ENCODE measurements around the gene GLRX3.

Gene GLRX3

DNA sequence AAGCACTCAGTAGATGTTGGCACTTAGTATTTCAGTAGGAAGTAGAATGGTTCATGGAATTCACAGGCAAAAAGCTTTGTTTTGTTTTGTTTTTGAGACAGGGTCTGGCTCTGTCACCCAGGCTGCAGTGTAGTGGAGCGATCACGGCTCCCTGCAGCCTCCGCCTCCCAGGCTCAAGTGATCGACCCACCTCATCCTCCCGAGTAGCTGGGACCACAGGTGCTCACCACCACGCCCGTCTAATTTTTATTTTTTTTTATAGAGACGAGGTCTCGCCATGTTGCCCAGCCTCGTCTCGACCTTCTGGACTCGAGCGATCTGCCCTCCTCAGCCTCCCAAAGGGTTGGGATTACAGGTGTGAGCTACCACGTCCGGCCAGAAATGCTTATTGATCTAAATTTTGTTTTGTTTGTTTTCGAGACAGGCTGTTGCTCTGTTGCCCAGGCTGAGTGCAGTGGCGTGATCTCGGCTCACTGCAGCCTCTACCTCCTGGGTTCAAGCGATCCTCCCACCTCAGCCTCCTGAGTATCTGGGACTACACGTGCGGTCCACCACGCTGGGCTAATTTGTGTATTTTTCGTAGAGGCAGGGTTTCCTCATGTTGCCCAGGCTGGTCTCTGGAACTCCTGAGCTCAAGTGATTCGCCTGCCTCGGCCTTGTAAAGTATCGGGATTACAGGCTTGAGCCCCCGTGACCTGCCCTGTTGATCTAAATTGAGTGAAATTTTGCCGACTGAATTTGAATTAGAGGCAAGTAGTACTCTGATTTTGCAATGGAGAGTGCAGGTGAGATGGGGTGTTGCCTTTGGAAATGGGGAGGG is 1.7 kb downstream of the GLRX3 start:
- no peaks in the 10 kb centered on the region for H3K36me3 ChIP-seq (ENCODE audit: control insufficient read depth, insufficient read depth, low read length)
- peaks cover 5% of the 10 kb centered on the region; the same call in 1 of the 2 replicates for H3K4me1 ChIP-seq (ENCODE audit: control insufficient read depth, insufficient read depth, low read length)
- no peak overlapping the region for H3K27ac ChIP-seq (ENCODE audit: low read length)
- DNase-seq (ENCODE audit: low read depth, low spot score), result no peak
- H3K4me3 ChIP-seq (ENCODE audit: low read length), result no peak overlapping the region; the same call in 1 of the 2 replicates
- no peaks in the 10 kb centered on the region for H3K9me3 ChIP-seq (ENCODE audit: control insufficient read depth, insufficient read depth, low read length)
- no peaks in the 10 kb centered on the region for H3K27me3 ChIP-seq (ENCODE audit: control insufficient read depth, insufficient read depth, low read length)
- no CpG with 5 or more reads among the region's 28 CpGs for WGBS (ENCODE audit: insufficient coverage, insufficient read length)

DNA sequence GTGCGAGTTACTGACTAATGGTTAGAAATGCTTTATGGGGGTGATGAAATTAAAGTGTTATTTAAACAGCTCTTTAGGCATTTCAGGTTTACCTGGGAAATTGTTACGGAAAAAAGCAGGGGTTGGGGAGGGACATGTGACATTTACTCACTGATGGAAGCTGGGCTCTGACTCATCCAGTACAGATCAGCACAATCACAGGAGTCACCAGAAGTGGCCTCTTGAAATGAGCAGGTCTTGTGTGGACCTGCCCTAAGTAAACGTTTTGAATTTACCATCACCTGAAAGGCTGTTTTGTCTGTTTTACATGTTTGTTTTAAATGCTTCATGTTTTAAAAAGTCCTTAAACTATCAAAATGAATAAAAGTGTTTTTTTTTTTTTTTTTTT is 2.3 kb downstream of the GLRX3 start:
- Histone ChIP-seq H3K36me3 (ENCODE audit: control insufficient read depth, insufficient read depth, low read length) (no peaks in the 10 kb centered on the region), H3K4me1 (ENCODE audit: control insufficient read depth, insufficient read depth, low read length) (peaks cover 5% of the 10 kb centered on the region; the same call in 1 of the 2 replicates), H3K9me3 (ENCODE audit: control insufficient read depth, insufficient read depth, low read length) (no peaks in the 10 kb centered on the region), H3K27me3 (ENCODE audit: control insufficient read depth, insufficient read depth, low read length) (no peaks in the 10 kb centered on the region), H3K27ac (ENCODE audit: low read length) (no peak overlapping the region), H3K4me3 (ENCODE audit: low read length) (no peak overlapping the region)
- DNase-seq (ENCODE audit: low read depth, low spot score), result no peak
- no CpG with 5 or more reads among the region's 3 CpGs for WGBS (ENCODE audit: insufficient coverage, insufficient read length)

DNA sequence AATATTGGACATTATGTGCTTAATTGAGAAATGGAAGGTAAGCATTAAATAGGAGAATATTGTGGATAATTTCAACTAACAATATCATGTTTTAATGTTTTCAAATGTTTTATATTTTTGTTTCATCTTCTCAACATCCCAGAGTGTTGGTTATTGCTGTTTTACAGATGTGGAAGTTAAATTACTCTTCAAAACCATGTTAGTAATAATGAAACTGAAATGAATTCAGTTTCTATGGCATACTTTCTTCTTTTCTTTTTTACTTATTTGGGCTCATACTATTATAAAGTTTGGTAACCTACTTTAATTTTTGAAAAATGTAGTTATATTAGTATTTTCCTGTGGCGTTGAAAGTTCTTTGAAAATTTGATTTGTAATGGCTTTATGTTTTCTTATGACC is 4.2 kb downstream of the GLRX3 start:
- no peak overlapping the region for H3K27ac ChIP-seq (ENCODE audit: low read length)
- H3K36me3 ChIP-seq (ENCODE audit: control insufficient read depth, insufficient read depth, low read length), result no peaks in the 10 kb centered on the region

DNA sequence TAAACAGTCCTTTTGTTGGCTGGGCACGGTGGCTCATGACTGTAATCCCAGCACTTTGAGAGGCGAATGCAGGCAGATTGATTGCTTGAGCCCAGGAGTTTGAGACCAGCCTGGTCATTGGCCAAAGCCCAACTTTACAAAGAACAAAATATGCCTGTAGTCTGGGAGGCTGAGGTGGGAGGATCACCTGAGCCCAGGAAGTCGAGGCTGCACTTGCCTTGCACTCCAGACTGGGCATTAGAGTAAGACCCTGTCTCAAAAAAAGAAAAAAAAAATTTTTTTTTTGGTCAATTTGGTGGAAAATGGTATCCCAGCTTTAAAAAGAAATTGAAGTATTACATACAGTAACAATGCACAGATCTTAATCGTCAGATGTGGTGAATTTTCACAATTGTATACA is 4.8 kb downstream of the GLRX3 start:
- no peak for DNase-seq (ENCODE audit: low read depth, low spot score)
- H3K9me3 ChIP-seq (ENCODE audit: control insufficient read depth, insufficient read depth, low read length), result no peaks in the 10 kb centered on the region
- H3K27me3 ChIP-seq (ENCODE audit: control insufficient read depth, insufficient read depth, low read length), result no peaks in the 10 kb centered on the region
- peaks cover under 1% of the 10 kb centered on the region; the same call in 1 of the 2 replicates for H3K36me3 ChIP-seq (ENCODE audit: control insufficient read depth, insufficient read depth, low read length)
- no peak overlapping the region for H3K4me3 ChIP-seq (ENCODE audit: low read length)
- WGBS (ENCODE audit: insufficient coverage, insufficient read length), result no CpG with 5 or more reads among the region's 4 CpGs
- H3K27ac ChIP-seq (ENCODE audit: low read length), result no peak overlapping the region
- H3K4me1 ChIP-seq (ENCODE audit: control insufficient read depth, insufficient read depth, low read length), result 0 out of 2 replicates have a peak, but pooled peaks cover 3% of the 10 kb centered on the region

More for the DNA sequence above, 4.2 kb downstream of the GLRX3 start:
- no peak for DNase-seq (ENCODE audit: low read depth, low spot score)
- Histone ChIP-seq H3K4me1 (ENCODE audit: control insufficient read depth, insufficient read depth, low read length) (peaks cover 5% of the 10 kb centered on the region; the same call in 1 of the 2 replicates), H3K9me3 (ENCODE audit: control insufficient read depth, insufficient read depth, low read length) (no peaks in the 10 kb centered on the region), H3K27me3 (ENCODE audit: control insufficient read depth, insufficient read depth, low read length) (no peaks in the 10 kb centered on the region), H3K4me3 (ENCODE audit: low read length) (no peak overlapping the region)
- WGBS (ENCODE audit: insufficient coverage, insufficient read length), result no CpG with 5 or more reads among the region's 1 CpG

DNA sequence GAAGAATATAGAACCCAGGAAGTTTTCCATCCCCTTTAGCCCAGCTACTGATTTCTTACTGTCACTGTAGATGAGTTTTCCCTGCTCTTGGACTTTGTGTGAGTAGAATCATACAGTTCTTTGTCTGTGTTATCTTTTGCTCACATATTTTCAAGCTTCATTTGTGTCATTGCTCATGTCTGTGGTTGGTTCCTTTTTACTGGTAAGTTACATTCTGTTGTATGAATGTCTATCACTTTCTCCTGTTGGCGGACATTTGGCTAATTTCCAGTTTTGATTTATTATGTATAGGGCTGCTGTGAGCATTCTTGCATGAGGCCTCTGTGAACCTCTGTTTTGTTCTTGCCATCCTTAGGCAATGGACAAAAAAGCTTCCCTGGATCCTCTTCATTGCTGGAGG is 5.3 kb downstream of the GLRX3 start:
- no peaks in the 10 kb centered on the region for H3K9me3 ChIP-seq (ENCODE audit: control insufficient read depth, insufficient read depth, low read length)
- no peak overlapping the region for H3K4me3 ChIP-seq (ENCODE audit: low read length)
- DNase-seq (ENCODE audit: low read depth, low spot score), result no peak
- no peak overlapping the region for H3K27ac ChIP-seq (ENCODE audit: low read length)
- no CpG with 5 or more reads among the region's 1 CpG for WGBS (ENCODE audit: insufficient coverage, insufficient read length)
- H3K36me3 ChIP-seq (ENCODE audit: control insufficient read depth, insufficient read depth, low read length), result peaks cover 4% of the 10 kb centered on the region; the same call in 1 of the 2 replicates
- H3K4me1 ChIP-seq (ENCODE audit: control insufficient read depth, insufficient read depth, low read length), result 0 out of 2 replicates have a peak, but pooled peaks cover 3% of the 10 kb centered on the region
- no peaks in the 10 kb centered on the region for H3K27me3 ChIP-seq (ENCODE audit: control insufficient read depth, insufficient read depth, low read length)

DNA sequence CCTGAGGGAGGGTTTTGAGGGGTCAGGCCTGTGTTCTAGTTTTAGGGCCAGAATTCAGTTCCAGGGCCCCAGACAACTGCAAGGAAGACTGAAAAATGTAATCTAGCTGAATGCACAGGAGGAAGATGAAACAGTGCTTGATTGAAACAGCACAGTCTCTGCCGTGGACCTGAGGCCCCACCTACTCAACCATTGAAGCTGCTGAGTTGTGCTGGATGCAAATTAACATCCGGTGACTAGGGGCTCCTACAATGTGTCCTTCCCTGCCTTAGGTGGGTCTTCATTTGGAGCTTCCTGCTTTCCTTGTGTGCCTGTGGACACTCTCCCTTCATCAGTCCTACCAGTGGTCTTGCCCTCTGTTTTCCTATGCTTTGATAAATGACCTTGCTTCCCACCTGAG is 5.7 kb downstream of the GLRX3 start:
- H3K27ac ChIP-seq (ENCODE audit: low read length), result no peak overlapping the region
- H3K4me1 ChIP-seq (ENCODE audit: control insufficient read depth, insufficient read depth, low read length), result 0 out of 2 replicates have a peak, but pooled peaks cover 3% of the 10 kb centered on the region

DNA sequence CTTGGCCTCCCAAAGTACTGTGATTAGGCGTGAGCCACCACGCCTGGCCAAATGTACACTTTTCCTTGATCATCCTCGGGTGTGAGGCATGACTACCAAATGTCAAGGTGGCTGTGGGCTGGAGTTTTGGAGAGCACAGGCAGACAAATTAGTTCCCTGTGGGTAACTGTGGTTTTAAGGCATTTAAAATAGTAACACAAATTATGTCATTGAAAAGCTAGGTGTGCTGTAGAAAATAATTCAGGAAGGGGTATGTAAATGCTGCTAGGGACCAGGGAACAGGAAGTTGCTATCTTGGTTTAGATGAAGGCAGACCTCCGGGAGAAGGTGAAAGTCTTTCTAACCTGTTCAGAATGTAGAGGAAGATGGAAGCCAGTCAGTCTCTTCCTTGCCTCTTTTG is 9.9 kb downstream of the GLRX3 start:
- peaks cover 6% of the 10 kb centered on the region; the same call in 1 of the 2 replicates for H3K36me3 ChIP-seq (ENCODE audit: control insufficient read depth, insufficient read depth, low read length)
- 0 out of 2 replicates have a peak, but pooled peaks cover 3% of the 10 kb centered on the region for H3K4me1 ChIP-seq (ENCODE audit: control insufficient read depth, insufficient read depth, low read length)
- no peak for DNase-seq (ENCODE audit: low read depth, low spot score)
- H3K27me3 ChIP-seq (ENCODE audit: control insufficient read depth, insufficient read depth, low read length), result no peaks in the 10 kb centered on the region
- no peaks in the 10 kb centered on the region for H3K9me3 ChIP-seq (ENCODE audit: control insufficient read depth, insufficient read depth, low read length)
- no peak overlapping the region for H3K4me3 ChIP-seq (ENCODE audit: low read length)
- WGBS (ENCODE audit: insufficient coverage, insufficient read length), result no CpG with 5 or more reads among the region's 4 CpGs
- H3K27ac ChIP-seq (ENCODE audit: low read length), result no peak overlapping the region

More for the DNA sequence above, 5.7 kb downstream of the GLRX3 start:
- Histone ChIP-seq H3K36me3 (ENCODE audit: control insufficient read depth, insufficient read depth, low read length) (peaks cover 4% of the 10 kb centered on the region; the same call in 1 of the 2 replicates), H3K27me3 (ENCODE audit: control insufficient read depth, insufficient read depth, low read length) (no peaks in the 10 kb centered on the region), H3K4me3 (ENCODE audit: low read length) (no peak overlapping the region), H3K9me3 (ENCODE audit: control insufficient read depth, insufficient read depth, low read length) (no peaks in the 10 kb centered on the region)
- no peak for DNase-seq (ENCODE audit: low read depth, low spot score)
- no CpG with 5 or more reads among the region's 2 CpGs for WGBS (ENCODE audit: insufficient coverage, insufficient read length)

GRCh38 chr10:130159192-130159794 is 23.1 kb downstream of the GLRX3 start:
- WGBS (ENCODE audit: insufficient coverage, insufficient read length), result no CpG with 5 or more reads among the region's 2 CpGs
- DNase-seq (ENCODE audit: low read depth, low spot score), result no peak
- Histone ChIP-seq H3K4me3 (ENCODE audit: low read length) (no peak overlapping the region), H3K36me3 (ENCODE audit: control insufficient read depth, insufficient read depth, low read length) (peaks cover 4% of the 10 kb centered on the region; the same call in 1 of the 2 replicates), H3K4me1 (ENCODE audit: control insufficient read depth, insufficient read depth, low read length) (no peaks in the 10 kb centered on the region; the same call in 1 of the 2 replicates), H3K9me3 (ENCODE audit: control insufficient read depth, insufficient read depth, low read length) (no peaks in the 10 kb centered on the region), H3K27ac (ENCODE audit: low read length) (no peak overlapping the region), H3K27me3 (ENCODE audit: control insufficient read depth, insufficient read depth, low read length) (no peaks in the 10 kb centered on the region)

DNA sequence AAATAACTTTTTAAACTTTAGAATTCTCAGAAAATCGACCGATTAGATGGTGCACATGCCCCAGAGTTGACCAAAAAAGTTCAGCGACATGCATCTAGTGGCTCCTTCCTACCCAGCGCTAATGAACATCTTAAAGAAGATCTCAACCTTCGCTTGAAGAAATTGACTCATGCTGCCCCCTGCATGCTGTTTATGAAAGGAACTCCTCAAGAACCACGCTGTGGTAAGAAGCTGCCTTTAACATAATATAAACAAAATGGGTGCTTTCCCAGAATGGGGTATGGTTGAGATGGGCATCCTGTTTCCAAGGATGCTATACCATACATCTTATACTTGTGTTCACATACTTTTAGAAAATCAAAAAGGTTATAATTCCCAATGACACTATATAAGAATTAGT is 24.6 kb downstream of the GLRX3 start:
- no peak overlapping the region for H3K4me3 ChIP-seq (ENCODE audit: low read length)
- H3K36me3 ChIP-seq (ENCODE audit: control insufficient read depth, insufficient read depth, low read length), result peaks cover 4% of the 10 kb centered on the region; the same call in 1 of the 2 replicates
- no peaks in the 10 kb centered on the region for H3K27me3 ChIP-seq (ENCODE audit: control insufficient read depth, insufficient read depth, low read length)
- H3K27ac ChIP-seq (ENCODE audit: low read length), result no peak overlapping the region
- no peaks in the 10 kb centered on the region; the same call in 1 of the 2 replicates for H3K4me1 ChIP-seq (ENCODE audit: control insufficient read depth, insufficient read depth, low read length)
- WGBS (ENCODE audit: insufficient coverage, insufficient read length), result no CpG with 5 or more reads among the region's 6 CpGs
- DNase-seq (ENCODE audit: low read depth, low spot score), result no peak
- no peaks in the 10 kb centered on the region for H3K9me3 ChIP-seq (ENCODE audit: control insufficient read depth, insufficient read depth, low read length)

DNA sequence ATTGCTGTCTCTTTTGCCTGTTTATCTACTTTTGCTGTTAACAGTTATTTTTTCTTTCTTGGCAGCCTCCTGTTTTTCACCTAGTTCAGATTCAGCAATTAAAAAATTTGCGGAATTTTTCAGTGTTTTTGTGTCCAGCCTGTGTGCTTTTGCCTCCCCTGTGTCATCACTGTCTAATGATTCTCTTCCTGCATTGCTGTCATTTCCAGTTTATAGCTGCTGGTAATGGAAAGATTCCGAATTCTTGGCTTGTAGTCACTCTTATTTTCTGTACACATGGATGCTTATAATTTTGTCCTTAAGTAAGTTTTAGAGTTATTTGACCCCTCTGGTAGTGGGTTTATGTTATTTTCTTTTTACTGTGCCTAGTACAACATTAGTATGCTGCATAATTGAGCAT is 25.1 kb downstream of the GLRX3 start:
- H3K9me3 ChIP-seq (ENCODE audit: control insufficient read depth, insufficient read depth, low read length), result no peaks in the 10 kb centered on the region
- no peaks in the 10 kb centered on the region; the same call in 1 of the 2 replicates for H3K4me1 ChIP-seq (ENCODE audit: control insufficient read depth, insufficient read depth, low read length)
- no peak overlapping the region for H3K27ac ChIP-seq (ENCODE audit: low read length)
- H3K36me3 ChIP-seq (ENCODE audit: control insufficient read depth, insufficient read depth, low read length), result peaks cover 4% of the 10 kb centered on the region; the same call in 1 of the 2 replicates
- no peak overlapping the region for H3K4me3 ChIP-seq (ENCODE audit: low read length)
- WGBS (ENCODE audit: insufficient coverage, insufficient read length), result no CpG with 5 or more reads among the region's 2 CpGs
- no peak for DNase-seq (ENCODE audit: low read depth, low spot score)
- no peaks in the 10 kb centered on the region for H3K27me3 ChIP-seq (ENCODE audit: control insufficient read depth, insufficient read depth, low read length)

Measured in iPS DF 6.9 (cell line).